NOMO-1 treated with dmso at 0.1 percent for 144 hours (cell line): ENCODE results near the gene FLG2.
"Not testable (repeated sequence)": the region's sequence is repeated elsewhere in the genome, so short reads cannot be mapped to it uniquely, and the experiment has no call there.

ENCODE experiments used
- DNase-seq: peaks from one replicate; lab custom pipeline; 2025; ENCODE audit not compliant: unreplicated experiment; lab: John Stamatoyannopoulos, UW

Gene FLG2

DNA sequence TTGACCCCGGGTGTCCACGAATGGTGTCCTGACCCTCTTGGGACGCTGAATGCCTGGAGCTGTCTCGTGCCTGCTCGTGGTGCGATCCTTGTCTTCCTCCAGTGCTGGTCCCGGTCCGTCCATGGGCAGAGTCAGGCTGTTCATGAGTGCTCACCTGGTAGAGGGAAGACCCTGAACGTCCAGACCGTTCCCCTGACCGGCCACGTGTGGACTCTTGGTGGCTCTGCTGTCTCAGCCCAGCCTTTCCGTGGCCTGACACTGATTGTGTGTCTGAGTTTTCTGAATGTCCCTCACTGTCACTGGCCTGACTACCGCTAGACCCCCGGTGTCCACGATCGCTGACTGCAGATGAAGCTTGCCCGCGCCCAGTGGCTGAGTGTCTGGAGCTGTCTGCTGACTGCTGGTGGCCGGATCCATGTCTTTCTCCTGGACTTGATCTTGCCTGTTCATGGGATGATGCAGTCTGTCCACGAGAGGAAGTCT is 46.4 kb downstream of the FLG2 start:
- no peak for DNase-seq

- not testable (repeated sequence) for DNase-seq
Measured at GRCh38 chr1:152312169-152312568, 47.6 kb downstream of the FLG2 start.

DNA sequence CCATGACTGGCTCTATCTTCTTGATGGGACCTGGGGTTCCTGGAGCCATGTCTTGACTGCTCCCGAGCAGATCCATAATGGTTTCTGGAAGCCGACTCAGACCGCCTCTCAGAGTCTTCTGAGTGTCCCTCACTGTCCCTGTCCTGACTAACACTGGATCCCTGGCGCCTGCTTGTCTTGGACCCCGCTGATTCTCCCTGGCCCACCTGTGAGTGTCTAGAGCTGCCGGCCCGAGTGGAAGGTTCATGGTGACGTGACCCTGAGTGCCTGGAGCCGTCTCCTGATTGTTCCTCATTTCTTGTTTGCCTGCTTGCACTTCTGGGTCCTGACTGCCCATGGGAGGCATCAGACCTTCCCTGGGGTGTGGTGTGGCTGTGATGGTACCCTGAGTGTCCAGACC is 49.9 kb downstream of the FLG2 start:
- DNase-seq: no peak

- not testable (repeated sequence) for DNase-seq
Measured at GRCh38 chr1:152309320-152309901, 50.4 kb downstream of the FLG2 start.

DNA sequence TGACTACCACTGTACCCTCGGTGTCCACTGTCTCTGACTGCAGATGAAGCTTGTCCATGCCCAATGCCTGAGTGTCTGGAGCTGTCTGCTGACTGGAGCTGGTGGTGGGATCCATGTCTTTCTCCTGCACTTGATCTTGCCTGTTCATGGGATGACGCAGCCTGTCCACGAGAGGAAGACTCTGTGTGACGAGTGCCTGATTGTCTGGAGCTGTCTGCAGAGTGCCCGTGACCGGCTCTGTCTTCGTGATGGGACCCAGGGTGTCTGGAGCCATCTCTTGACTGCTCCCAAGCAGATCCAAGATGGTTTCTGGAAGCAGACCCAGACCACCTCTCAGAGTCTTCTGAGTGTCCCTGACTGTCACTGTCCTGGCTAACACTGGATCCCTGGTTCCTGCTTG is 51.0 kb downstream of the FLG2 start:
- DNase-seq: not testable (repeated sequence)

- not testable (repeated sequence) for DNase-seq
Measured at GRCh38 chr1:152307970-152308369, 51.8 kb downstream of the FLG2 start.

DNA sequence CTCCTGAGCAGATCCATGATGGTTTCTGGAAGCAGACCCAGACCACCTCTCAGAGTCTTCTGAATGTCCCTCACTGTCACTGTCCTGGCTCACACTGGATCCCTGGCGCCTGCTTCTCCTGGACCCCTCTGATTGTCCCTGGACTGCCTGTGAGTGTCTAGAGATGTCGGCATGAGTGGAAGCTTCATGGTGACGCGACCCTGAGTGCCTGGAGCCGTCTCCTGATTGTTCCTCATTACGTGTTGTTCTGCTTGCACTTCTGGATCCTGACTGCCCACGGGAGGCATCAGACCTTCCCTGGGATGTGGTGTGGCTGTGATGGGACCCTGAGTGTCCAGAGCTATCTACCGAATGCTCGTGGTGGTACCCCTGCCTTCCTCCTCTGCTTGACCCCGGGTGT is 53.7 kb downstream of the FLG2 start:
- not testable (repeated sequence) for DNase-seq

DNA sequence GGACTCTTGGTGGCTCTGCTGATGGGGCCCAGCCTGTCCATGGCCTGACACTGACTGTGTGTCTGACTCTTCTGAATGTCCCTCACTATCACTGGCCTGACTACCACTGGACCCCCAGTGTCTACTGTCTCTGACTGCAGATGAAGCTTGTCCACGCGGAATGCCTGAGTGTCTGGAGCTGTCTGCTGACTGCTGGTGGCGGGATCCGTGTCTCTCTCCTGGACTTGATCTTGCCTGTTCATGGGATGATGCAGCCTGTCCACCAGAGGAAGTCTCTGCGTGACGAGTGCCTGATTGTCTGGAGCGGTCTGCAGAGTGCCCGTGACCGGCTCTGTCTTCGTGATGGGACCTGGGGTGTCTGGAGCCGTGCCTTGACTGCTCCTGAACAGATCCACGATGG is 55.0 kb downstream of the FLG2 start:
- not testable (repeated sequence) for DNase-seq

DNA sequence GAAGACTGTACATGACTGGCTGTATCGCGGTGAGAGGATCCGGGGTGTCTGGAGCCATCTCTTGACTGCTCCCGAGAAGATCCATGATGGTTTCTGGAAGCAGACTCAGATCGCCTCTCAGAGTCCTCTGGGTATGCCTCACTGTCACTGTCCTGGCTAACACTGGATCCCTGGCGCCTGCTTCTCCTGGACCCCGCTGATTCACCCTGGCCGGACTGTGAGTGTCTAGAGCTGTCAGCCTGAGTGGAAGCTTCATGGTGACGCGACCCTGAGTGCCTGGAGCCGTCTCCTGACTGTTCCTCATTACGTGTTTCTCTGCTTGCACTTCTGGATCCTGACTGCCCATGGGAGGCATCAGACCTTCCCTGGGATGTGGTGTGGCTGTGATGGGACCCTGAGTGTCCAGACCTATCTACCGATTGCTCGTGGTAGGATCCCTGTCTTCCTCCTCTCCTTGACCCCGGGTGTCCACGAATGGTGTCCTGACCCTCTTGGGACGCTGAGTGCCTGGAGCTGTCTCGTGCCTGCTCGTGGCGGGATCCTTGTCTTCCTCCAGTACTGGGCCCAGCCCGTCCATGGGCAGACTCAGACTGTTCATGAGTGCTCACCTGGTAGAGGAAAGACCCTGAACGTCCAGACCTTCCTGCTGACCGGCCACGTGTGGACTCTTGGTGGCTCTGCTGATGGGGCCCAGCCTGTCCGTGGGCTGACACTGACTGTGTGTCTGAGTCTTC is 56.5 kb downstream of the FLG2 start:
- not testable (repeated sequence) for DNase-seq
